Neural cell (in vitro differentiated cells): ENCODE results near the gene RASGRP4.

Experiments used
- CTCF ChIP-seq: fragments of 450-650 bp; IDR thresholded peaks from 2 replicates; pipeline ENCODE4 v1.5.1; 2014; ENCODE audit warnings: antibody characterized with exemption, mild to moderate bottlenecking, moderate library complexity; ENCODE audit not compliant: poor library complexity, severe bottlenecking
- EP300 ChIP-seq: fragments of 450-650 bp; conservative IDR thresholded peaks from 2 replicates; pipeline ENCODE4 v1.6.1; 2014; ENCODE audit warnings: antibody characterized with exemption, mild to moderate bottlenecking, moderate library complexity; ENCODE audit not compliant: poor library complexity, severe bottlenecking

GRCh38 chr19:38361633-38362075 lies 64.4 kb downstream of the RASGRP4 start:
- TF ChIP-seq CTCF (peak; percentile 62), EP300 (no peak)
